ENCODE measurements around the gene UBE2H. TPM values are rescaled to one million over a fixed set of nuclear protein-coding genes. Genes with fewer than 3 reads are reported as not detected.
"Not testable (repeated sequence)": the region's sequence is repeated elsewhere in the genome, so short reads cannot be mapped to it uniquely, and the experiment has no call there.

The UBE2H gene
- polyA plus RNA-seq, 1 of the 3 experiments (the other 2 are of a cell fraction): 129 TPM

DNA sequence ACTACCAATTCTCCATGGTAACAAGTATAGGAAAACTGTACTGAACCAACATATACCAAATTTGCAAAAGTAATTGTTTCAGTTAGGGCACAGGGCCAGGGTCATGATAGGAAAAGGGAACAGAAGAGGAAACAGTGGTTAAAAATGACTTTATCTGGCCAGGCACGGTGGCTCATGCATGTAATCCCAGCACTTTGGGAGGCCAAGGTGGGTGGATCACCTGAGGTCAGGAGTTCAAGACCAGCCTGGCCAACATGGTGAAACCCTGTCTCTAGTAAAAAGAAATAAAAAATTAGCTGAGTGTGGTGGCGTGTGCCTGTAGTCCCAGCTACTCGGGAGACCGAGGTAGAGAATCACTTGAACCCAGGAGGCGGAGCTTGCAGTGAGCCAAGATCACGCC lies 92.0 kb downstream of the UBE2H start:
- peaks cover 15 to 38% of the 10 kb centered on the region in 2 experiments for H3K36me3 ChIP-seq (replicated peaks in 1 of 2; ENCODE audit: control insufficient read depth in 1 of 2, insufficient read depth in 2 of 2, low read length in 1 of 2)

DNA sequence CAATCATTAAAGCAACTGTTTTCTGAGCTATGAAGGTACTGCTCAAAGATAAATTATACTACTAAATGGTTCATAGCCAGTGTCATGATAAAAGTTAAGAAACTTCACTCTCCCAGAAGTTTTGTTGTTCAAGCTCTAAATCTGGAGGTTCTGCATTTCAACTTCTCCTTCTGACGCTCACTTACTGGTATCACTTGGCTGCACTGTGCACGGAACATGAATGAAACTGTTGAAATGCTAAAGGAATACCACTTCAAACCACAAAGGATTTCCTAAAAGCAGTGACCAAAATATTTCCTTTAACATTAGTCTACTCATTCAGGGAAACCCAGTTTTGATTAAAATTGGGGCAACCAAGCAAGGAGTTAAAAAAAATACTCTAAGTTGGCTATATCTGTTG lies 93.6 kb downstream of the UBE2H start:
- H3K4me1 ChIP-seq (ENCODE audit: control insufficient read depth in 1 of 2, insufficient read depth in 2 of 2, low read depth in 1 of 2, low read length in 1 of 2): peaks cover 53 to 74% of the 10 kb centered on the region in 2 experiments
- no peak overlapping the region for H3K4me3 ChIP-seq (ENCODE audit: low read depth in 2 of 2, low read length in 1 of 2)
- DNase-seq: no peak
- TF ChIP-seq FOXM1 (IDR thresholded peaks at IDR 0.05; ENCODE audit: low read depth) (no peak), FOSL2 (IDR thresholded peaks at IDR 0.05; ENCODE audit: borderline replicate concordance, low read depth) (no peak), SMC3 (IDR thresholded peaks at IDR 0.05; ENCODE audit: low read depth, low read length) (no peak), RXRA (IDR thresholded peaks at IDR 0.05; ENCODE audit: borderline replicate concordance, low read depth) (no peak), TAF1 (IDR thresholded peaks at IDR 0.05; ENCODE audit: borderline replicate concordance, low read depth, low read length) (no peak), NRF1 (IDR thresholded peaks at IDR 0.05; ENCODE audit: low read depth, low read length) (no peak), MXI1 (IDR thresholded peaks at IDR 0.05; ENCODE audit: low read depth, low read length) (no peak)
- TF ChIP-seq, protein P1, sequence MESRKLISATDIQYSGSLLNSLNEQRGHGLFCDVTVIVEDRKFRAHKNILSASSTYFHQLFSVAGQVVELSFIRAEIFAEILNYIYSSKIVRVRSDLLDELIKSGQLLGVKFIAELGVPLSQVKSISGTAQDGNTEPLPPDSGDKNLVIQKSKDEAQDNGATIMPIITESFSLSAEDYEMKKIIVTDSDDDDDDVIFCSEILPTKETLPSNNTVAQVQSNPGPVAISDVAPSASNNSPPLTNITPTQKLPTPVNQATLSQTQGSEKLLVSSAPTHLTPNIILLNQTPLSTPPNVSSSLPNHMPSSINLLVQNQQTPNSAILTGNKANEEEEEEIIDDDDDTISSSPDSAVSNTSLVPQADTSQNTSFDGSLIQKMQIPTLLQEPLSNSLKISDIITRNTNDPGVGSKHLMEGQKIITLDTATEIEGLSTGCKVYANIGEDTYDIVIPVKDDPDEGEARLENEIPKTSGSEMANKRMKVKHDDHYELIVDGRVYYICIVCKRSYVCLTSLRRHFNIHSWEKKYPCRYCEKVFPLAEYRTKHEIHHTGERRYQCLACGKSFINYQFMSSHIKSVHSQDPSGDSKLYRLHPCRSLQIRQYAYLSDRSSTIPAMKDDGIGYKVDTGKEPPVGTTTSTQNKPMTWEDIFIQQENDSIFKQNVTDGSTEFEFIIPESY (IDR thresholded peaks at IDR 0.05; ENCODE audit: borderline replicate concordance, low read depth): no peak
- no peak overlapping the region for H3K9ac ChIP-seq
- no peaks in the 10 kb centered on the region for H3K9me2 ChIP-seq
- no peaks in the 10 kb centered on the region for H3K27me3 ChIP-seq (ENCODE audit: insufficient read depth)
- no peaks in the 10 kb centered on the region for H4K20me1 ChIP-seq (ENCODE audit: insufficient read depth)
- no peak overlapping the region for H3K4me2 ChIP-seq
- ChIA-PET CTCF (interaction anchor here (0.8 to 1.1 kb wide), 3 partner anchors 17 to 34 kb away, joined by 3 read pairs; no protein-coding TSS in a partner anchor), POLR2A (no interaction called here)
- H3K9me3 ChIP-seq: no peaks in the 10 kb centered on the region
- H3K79me2 ChIP-seq (ENCODE audit: insufficient read depth): peaks cover 82% of the 10 kb centered on the region
- peaks cover 15 to 37% of the 10 kb centered on the region in 2 experiments for H3K36me3 ChIP-seq (replicated peaks in 1 of 2; ENCODE audit: control insufficient read depth in 1 of 2, insufficient read depth in 2 of 2, low read length in 1 of 2)
- H3F3A ChIP-seq (replicated peaks; ENCODE audit: insufficient read depth): peaks cover 49% of the 10 kb centered on the region
- peak overlapping the region; percentile 98 to 99 for H3K27ac ChIP-seq (ENCODE audit: low read depth in 2 of 2, low read length in 1 of 2)
- WGBS (ENCODE audit: low lambda C conversion rate): 65% methylated on average over 2 of the region's 2 CpGs
- H2AFZ ChIP-seq (ENCODE audit: low read depth): no peak overlapping the region

More for the DNA sequence above, 92.0 kb downstream of the UBE2H start:
- H3K9me3 ChIP-seq; H3K9ac ChIP-seq; H4K20me1 ChIP-seq (ENCODE audit: insufficient read depth); H3K4me2 ChIP-seq; H3K4me3 ChIP-seq (ENCODE audit: low read depth in 2 of 2, low read length in 1 of 2); H3K27me3 ChIP-seq (ENCODE audit: insufficient read depth); POLR2A ChIA-PET; H2AFZ ChIP-seq (ENCODE audit: low read depth); H3K9me2 ChIP-seq; DNase-seq: not testable (repeated sequence)
- peaks cover 44 to 78% of the 10 kb centered on the region in 2 experiments for H3K4me1 ChIP-seq (ENCODE audit: control insufficient read depth in 1 of 2, insufficient read depth in 2 of 2, low read depth in 1 of 2, low read length in 1 of 2)
- peak overlapping the region in 1 of 2 experiments; percentile 98; a peak in 1 of 4 replicates for H3K27ac ChIP-seq (ENCODE audit: low read depth in 2 of 2, low read length in 1 of 2)
- H3F3A ChIP-seq (replicated peaks; ENCODE audit: insufficient read depth): peaks cover 33% of the 10 kb centered on the region
- WGBS (ENCODE audit: low lambda C conversion rate): 94% methylated on average over 6 of the region's 6 CpGs
- H3K79me2 ChIP-seq (ENCODE audit: insufficient read depth): peaks cover 98% of the 10 kb centered on the region
- CTCF ChIA-PET: interaction anchor here (0.9 to 1.5 kb wide), 2 partner anchors 32 to 150 kb away, joined by 3 to 4 read pairs; no protein-coding TSS in a partner anchor

DNA sequence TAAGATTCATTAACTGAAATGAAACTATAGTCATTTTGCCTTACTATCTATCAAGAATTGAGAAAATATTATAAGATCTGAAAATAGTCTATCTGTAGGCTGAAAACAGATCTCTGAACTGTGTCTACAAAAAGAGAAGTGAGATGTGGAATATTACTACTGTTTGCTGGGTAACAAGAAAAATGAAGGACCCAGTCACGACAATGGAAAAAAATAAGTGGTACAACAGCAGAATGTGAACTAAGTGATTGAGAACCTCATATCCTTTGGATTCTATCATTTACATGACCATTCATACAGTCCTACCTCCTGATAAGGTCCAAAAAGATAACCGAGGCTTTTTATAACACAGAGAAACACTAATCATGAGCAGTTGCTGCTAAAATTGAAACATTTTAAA lies 94.3 kb downstream of the UBE2H start:
- Histone ChIP-seq H3F3A (replicated peaks; ENCODE audit: insufficient read depth) (peaks cover 51% of the 10 kb centered on the region), H3K27me3 (ENCODE audit: insufficient read depth) (no peaks in the 10 kb centered on the region), H2AFZ (ENCODE audit: low read depth) (no peak overlapping the region), H3K36me3 (replicated peaks in 1 of 2; ENCODE audit: control insufficient read depth in 1 of 2, insufficient read depth in 2 of 2, low read length in 1 of 2) (peaks cover 15 to 37% of the 10 kb centered on the region in 2 experiments), H3K4me1 (ENCODE audit: control insufficient read depth in 1 of 2, insufficient read depth in 2 of 2, low read depth in 1 of 2, low read length in 1 of 2) (peaks cover 60 to 71% of the 10 kb centered on the region in 2 experiments), H3K9ac (no peak overlapping the region), H4K20me1 (ENCODE audit: insufficient read depth) (no peaks in the 10 kb centered on the region), H3K27ac (ENCODE audit: low read depth in 2 of 2, low read length in 1 of 2) (peak overlapping the region; percentile 98 to 99), H3K9me2 (no peaks in the 10 kb centered on the region), H3K4me3 (ENCODE audit: low read depth in 2 of 2, low read length in 1 of 2) (no peak overlapping the region), H3K79me2 (ENCODE audit: insufficient read depth) (peaks cover 75% of the 10 kb centered on the region), H3K4me2 (no peak overlapping the region; the same call in 1 of the 2 replicates), H3K9me3 (no peaks in the 10 kb centered on the region)
- CTCF ChIA-PET: interaction anchor here (0.8 to 1.1 kb wide), 2 partner anchors 17 to 34 kb away, joined by 3 read pairs; no protein-coding TSS in a partner anchor
- 60% methylated on average over 2 of the region's 2 CpGs for WGBS (ENCODE audit: low lambda C conversion rate)
- no peak for DNase-seq
- POLR2A ChIA-PET: no interaction called here
- no peak for TF ChIP-seq ELF1 (IDR thresholded peaks at IDR 0.05)
- no peak for TF ChIP-seq SMC3 (IDR thresholded peaks at IDR 0.05; ENCODE audit: low read depth, low read length)
- TF ChIP-seq, protein P2, sequence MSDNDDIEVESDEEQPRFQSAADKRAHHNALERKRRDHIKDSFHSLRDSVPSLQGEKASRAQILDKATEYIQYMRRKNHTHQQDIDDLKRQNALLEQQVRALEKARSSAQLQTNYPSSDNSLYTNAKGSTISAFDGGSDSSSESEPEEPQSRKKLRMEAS (IDR thresholded peaks at IDR 0.05; ENCODE audit: low read depth): no peak
- TF ChIP-seq EZH2phosphoT487 (IDR thresholded peaks at IDR 0.05; ENCODE audit: borderline replicate concordance, low read depth): no peak
- TF ChIP-seq, protein P3, sequence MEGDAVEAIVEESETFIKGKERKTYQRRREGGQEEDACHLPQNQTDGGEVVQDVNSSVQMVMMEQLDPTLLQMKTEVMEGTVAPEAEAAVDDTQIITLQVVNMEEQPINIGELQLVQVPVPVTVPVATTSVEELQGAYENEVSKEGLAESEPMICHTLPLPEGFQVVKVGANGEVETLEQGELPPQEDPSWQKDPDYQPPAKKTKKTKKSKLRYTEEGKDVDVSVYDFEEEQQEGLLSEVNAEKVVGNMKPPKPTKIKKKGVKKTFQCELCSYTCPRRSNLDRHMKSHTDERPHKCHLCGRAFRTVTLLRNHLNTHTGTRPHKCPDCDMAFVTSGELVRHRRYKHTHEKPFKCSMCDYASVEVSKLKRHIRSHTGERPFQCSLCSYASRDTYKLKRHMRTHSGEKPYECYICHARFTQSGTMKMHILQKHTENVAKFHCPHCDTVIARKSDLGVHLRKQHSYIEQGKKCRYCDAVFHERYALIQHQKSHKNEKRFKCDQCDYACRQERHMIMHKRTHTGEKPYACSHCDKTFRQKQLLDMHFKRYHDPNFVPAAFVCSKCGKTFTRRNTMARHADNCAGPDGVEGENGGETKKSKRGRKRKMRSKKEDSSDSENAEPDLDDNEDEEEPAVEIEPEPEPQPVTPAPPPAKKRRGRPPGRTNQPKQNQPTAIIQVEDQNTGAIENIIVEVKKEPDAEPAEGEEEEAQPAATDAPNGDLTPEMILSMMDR (IDR thresholded peaks at IDR 0.05): no peak
- TF ChIP-seq, protein P1 (IDR thresholded peaks at IDR 0.05; ENCODE audit: borderline replicate concordance, low read depth): no peak
- TF ChIP-seq FOXJ3 (CRISPR knock-in tag; IDR thresholded peaks at IDR 0.05): no peak
- TF ChIP-seq MEF2A (IDR thresholded peaks at IDR 0.05; ENCODE audit: borderline replicate concordance, low read depth): no peak

Measured in SK-N-SH (cell line).